Suprapubic skin (tissue), 4 donors: Measurements from ENCODE around the gene ACADS.

Experiments
- EP300 ChIP-seq: sonication (generic); formaldehyde crosslinking; IDR thresholded peaks from one replicate; pipeline ENCODE4 v1.6.1; 2017; ENCODE audit warnings: antibody characterized with exemption
- POLR2A ChIP-seq, 2 donors: fragments of 450-650 bp; IDR thresholded peaks; one replicate each; pipeline ENCODE4 v1.6.1; 2017; ENCODE audit warnings: antibody characterized with exemption in 2 of 2, mild to moderate bottlenecking in 2 of 2, moderate library complexity in 2 of 2
- POLR2AphosphoS5 ChIP-seq, 3 donors: sonication (generic); formaldehyde crosslinking; IDR thresholded peaks; one replicate each; pipeline ENCODE4 v1.6.1; 2017; ENCODE audit warnings: antibody characterized with exemption in 3 of 3
- TF ChIP-seq, protein P1 (sequence below), 2 donors: fragments of 200-600 bp in 1 of 2; fragments of 450-650 bp in 1 of 2; sonication (generic) in 1 of 2; IDR thresholded peaks; one replicate each; pipeline ENCODE4 v1.5.1; 2016 to 2019; ENCODE audit warnings: antibody characterized with exemption in 2 of 2, mild to moderate bottlenecking in 1 of 2, moderate library complexity in 1 of 2

DNA sequence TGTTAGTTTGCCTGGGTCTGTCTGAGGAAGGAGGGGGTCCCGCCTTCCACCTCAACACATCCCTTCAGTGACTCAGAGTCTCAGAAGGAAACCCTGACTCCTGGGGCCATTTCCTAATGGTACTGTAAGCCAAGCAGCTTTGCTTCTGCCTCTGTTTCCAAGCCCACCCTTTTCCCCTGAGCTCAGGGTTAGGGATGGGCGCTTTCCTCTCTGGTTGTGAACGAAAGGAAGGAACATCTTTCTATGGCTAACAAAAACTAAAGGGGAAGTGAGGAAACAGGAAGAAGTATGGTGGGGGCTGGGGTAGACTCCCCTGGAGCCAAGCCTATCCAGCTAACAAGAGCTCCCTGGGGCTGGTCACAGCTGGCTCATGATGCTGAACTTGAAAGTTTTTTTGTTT is 27.0 kb upstream of the ACADS start:
- TF ChIP-seq, protein P1, sequence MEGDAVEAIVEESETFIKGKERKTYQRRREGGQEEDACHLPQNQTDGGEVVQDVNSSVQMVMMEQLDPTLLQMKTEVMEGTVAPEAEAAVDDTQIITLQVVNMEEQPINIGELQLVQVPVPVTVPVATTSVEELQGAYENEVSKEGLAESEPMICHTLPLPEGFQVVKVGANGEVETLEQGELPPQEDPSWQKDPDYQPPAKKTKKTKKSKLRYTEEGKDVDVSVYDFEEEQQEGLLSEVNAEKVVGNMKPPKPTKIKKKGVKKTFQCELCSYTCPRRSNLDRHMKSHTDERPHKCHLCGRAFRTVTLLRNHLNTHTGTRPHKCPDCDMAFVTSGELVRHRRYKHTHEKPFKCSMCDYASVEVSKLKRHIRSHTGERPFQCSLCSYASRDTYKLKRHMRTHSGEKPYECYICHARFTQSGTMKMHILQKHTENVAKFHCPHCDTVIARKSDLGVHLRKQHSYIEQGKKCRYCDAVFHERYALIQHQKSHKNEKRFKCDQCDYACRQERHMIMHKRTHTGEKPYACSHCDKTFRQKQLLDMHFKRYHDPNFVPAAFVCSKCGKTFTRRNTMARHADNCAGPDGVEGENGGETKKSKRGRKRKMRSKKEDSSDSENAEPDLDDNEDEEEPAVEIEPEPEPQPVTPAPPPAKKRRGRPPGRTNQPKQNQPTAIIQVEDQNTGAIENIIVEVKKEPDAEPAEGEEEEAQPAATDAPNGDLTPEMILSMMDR (IDR thresholded peaks at IDR 0.05): no peak
- no peak for TF ChIP-seq POLR2A (IDR thresholded peaks at IDR 0.05)
- no peak for TF ChIP-seq EP300
- no peak for TF ChIP-seq POLR2AphosphoS5 (IDR thresholded peaks at IDR 0.05)
